Duodenal mucosa (tissue), 2 donors: ENCODE measurements around the gene TGM4.

Experiments
- H3K27ac ChIP-seq: one replicate; pipeline ENCODE4 v1.7.0; 2013; ENCODE audit warnings: low read depth, low read length
- H3K27me3 ChIP-seq, 2 donors: one replicate each; pipeline ENCODE4 v1.7.0; 2013; ENCODE audit warnings: low read length in 2 of 2, control low read depth in 1 of 2; ENCODE audit not compliant: insufficient read depth in 2 of 2, control insufficient read depth in 1 of 2
- H3K36me3 ChIP-seq, 2 donors: one replicate each; pipeline ENCODE4 v1.7.0; 2013; ENCODE audit warnings: low read length in 2 of 2, control low read depth in 1 of 2; ENCODE audit not compliant: insufficient read depth in 2 of 2, control insufficient read depth in 1 of 2
- H3K4me1 ChIP-seq, 2 donors: one replicate each; pipeline ENCODE4 v1.7.0; 2013; ENCODE audit warnings: low read length in 2 of 2, control low read depth in 1 of 2; ENCODE audit not compliant: insufficient read depth in 2 of 2, control insufficient read depth in 1 of 2
- H3K4me3 ChIP-seq, 2 donors: one replicate each; pipeline ENCODE4 v1.7.0; 2013; ENCODE audit warnings: low read length in 2 of 2, low read depth in 1 of 2
- H3K9ac ChIP-seq, 2 donors: one replicate each; pipeline ENCODE4 v1.7.0; 2013; ENCODE audit warnings: low read length in 2 of 2, low read depth in 1 of 2
- H3K9me3 ChIP-seq, 2 donors: one replicate each; pipeline ENCODE4 v1.7.0; 2013; ENCODE audit warnings: low read length in 2 of 2, control low read depth in 1 of 2; ENCODE audit not compliant: control insufficient read depth in 1 of 2

The TGM4 gene

DNA sequence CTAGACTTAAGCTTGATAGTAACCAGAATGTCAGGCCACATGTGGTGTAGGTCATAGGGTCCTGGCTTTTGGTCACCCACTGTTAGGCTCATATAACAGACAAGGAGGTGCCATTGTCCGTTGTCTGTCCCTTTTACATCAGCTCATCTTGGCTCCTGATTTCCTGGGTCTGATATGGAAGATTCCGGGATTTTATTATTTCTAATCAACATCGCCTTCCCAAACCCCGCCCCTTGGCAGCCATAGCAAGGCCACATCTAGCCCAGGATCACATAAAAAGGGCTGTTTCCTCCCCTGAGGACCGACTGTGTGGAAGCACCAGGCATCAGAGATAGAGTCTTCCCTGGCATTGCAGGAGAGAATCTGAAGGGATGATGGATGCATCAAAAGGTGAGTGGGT, at the start of gene TGM4:
Gene TGM4 (plus strand): TSS at position 301 of the 400 bp plus-strand sequence. CDS start 71 bp downstream, at position 372.
- Histone ChIP-seq H3K9me3 (no peaks in the 10 kb centered on the region), H3K27me3 (no peaks in the 10 kb centered on the region), H3K4me3 (no peak within 1 kb of the TSS), H3K36me3 (no peaks in the 10 kb centered on the region), H3K9ac (no peak within 1 kb of the TSS), H3K4me1 (no peaks in the 10 kb centered on the region), H3K27ac (no peak within 1 kb of the TSS)

DNA sequence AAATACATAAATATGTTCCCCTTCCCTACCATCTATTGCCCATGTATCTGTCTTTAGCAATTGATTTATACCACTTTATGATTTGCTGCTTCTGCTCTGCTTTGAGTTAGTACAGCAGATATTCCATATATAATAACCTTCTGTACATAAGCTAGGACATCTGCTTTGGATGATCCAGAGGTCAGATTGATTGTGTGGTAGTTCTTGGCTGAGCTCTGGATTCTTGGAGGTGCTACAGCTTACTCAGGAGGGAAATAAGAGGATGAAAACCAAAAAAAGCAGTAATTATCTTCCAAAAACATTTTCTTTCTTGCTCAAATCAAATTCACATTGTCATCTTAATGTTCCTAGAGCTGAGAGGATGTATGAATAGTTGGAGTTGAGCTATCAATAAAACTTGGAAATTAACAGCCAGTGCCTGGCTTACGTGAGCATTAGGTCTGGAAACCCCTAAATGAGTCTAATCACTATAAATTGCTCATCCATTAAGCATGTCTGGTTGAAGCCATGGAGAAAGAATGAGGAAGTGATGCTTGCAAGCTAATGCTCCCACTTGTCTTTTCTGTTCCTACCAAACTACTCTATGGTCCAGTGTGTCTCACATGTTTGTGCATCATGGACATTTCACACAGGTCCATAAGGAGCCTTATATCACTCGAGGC, 49.0 kb upstream of the TGM4 start:
- H3K9me3 ChIP-seq: no peaks in the 10 kb centered on the region
- H3K36me3 ChIP-seq: peaks cover 4 to 7% of the 10 kb centered on the region in 2 donors
- H3K4me3 ChIP-seq: no peak overlapping the region
- H3K4me1 ChIP-seq: no peaks in the 10 kb centered on the region
- no peaks in the 10 kb centered on the region for H3K27me3 ChIP-seq
- H3K9ac ChIP-seq: no peak overlapping the region
- H3K27ac ChIP-seq: no peak overlapping the region

DNA sequence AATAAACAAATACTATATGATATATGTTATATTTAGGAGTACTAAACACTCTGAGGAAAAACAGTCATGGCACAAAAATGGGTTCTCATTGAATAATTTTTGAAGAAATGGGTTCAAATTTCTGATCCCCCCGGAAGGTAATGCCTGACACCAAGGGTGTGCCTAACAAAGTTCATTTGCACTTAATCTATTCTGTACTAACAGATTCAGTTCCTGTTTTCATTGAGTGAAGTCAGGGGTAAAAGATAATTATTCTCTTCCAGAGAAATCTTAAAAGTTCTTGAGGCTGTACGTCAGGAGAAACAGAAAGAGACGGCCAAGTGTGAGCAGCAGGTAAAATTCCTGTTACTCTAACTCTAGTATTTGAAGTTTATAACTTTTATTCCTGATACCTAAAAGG, 47.2 kb upstream of the TGM4 start:
- Histone ChIP-seq H3K4me3 (no peak overlapping the region), H3K27ac (no peak overlapping the region), H3K4me1 (no peaks in the 10 kb centered on the region), H3K9ac (no peak overlapping the region), H3K27me3 (no peaks in the 10 kb centered on the region), H3K36me3 (peaks cover 4 to 7% of the 10 kb centered on the region in 2 donors), H3K9me3 (no peaks in the 10 kb centered on the region)

DNA sequence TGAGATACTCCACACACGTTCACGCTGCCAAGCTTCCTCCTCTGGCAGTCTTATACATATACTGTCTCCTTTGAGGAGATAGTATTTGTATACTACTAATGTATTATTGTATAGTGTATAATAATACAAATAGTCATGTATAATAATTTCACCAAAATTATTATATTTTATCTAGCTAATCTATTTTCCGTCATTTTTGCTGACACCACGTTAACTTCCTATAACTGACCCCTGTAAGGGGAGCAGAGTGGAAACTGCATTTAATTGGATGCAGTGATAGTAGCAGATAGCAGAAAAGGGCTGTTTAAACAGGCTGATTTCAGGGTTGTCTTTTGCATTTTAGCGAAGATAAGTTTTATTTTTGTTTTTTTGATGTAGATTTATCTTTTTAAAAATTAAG, 43.2 kb upstream of the TGM4 start:
- no peaks in the 10 kb centered on the region for H3K4me1 ChIP-seq
- no peak overlapping the region for H3K27ac ChIP-seq
- no peak overlapping the region for H3K9ac ChIP-seq

DNA sequence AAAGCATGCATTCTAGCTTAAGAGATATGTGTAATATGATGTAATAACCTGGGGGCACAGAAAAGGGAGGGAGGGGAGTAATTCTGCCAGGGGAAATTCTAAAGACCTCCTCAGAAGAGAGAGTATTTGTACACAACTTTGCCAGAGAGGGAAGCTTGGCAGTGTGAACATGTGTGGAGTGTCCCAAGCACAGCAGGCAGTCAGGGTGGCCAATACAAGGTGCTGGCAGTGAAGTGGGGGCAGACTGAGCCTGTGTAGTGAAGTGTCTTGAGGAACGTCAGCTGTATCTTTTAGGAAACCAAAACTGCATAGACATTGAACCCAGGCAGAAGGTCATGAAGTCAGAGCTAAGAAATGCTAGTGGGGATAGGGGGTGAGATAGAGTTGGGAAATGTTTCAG, 42.4 kb upstream of the TGM4 start:
- Histone ChIP-seq H3K27me3 (no peaks in the 10 kb centered on the region), H3K9ac (no peak overlapping the region), H3K36me3 (peaks cover 4 to 10% of the 10 kb centered on the region in 2 donors), H3K4me1 (no peaks in the 10 kb centered on the region), H3K9me3 (peaks cover 5 to 12% of the 10 kb centered on the region in 2 donors), H3K4me3 (no peak overlapping the region), H3K27ac (no peak overlapping the region)

More for the DNA sequence above, 43.2 kb upstream of the TGM4 start:
- peaks cover 4 to 7% of the 10 kb centered on the region in 2 donors for H3K36me3 ChIP-seq
- H3K4me3 ChIP-seq: no peak overlapping the region
- H3K9me3 ChIP-seq: peaks cover 0 to 5% of the 10 kb centered on the region in 2 donors
- no peaks in the 10 kb centered on the region for H3K27me3 ChIP-seq

DNA sequence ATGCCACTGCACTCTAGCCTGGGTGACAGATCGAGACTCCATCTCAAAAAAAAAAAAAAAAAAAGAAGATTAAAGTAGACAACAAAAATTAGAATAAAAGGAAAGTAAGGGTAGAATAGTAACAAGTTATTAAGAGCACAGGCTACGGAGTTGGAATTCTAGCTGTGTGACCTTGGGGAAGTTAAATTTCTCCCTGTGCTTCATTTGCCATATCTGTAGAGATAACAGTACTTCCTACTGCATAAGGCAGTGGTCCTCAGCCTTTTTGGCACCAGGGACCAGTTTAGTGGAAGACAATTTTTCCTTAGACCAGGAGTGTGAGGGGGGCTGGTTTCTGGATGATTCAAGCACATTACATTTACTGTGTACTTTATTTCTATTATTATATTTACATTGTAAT, 41.4 kb upstream of the TGM4 start:
- Histone ChIP-seq H3K9me3 (peaks cover 5 to 14% of the 10 kb centered on the region in 2 donors), H3K27me3 (no peaks in the 10 kb centered on the region), H3K4me1 (no peaks in the 10 kb centered on the region), H3K36me3 (peaks cover 4 to 10% of the 10 kb centered on the region in 2 donors), H3K27ac (no peak overlapping the region), H3K9ac (no peak overlapping the region), H3K4me3 (no peak overlapping the region)

DNA sequence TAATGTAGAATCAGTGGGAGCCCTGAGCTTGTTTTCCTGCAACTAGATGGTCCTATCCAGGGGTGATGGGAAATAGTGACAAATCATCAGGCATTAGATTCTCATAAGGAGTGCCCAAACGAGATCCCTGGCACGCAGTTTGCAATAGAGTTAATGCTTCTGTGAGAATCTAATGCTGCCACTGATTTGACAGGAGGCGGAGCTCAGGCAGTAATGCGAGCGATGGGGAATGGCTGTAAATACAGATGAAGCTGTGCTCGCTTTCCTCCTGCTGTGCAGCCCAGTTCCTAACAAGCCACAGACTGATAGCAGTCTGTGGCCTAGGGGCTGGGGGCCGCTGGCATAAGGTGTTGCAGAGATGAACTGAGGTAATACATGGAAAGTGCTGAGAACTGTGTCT, 41.0 kb upstream of the TGM4 start:
- H3K36me3 ChIP-seq: peaks cover 3 to 12% of the 10 kb centered on the region in 2 donors
- no peak overlapping the region for H3K4me3 ChIP-seq
- H3K27me3 ChIP-seq: no peaks in the 10 kb centered on the region
- peaks cover 5 to 14% of the 10 kb centered on the region in 2 donors for H3K9me3 ChIP-seq
- H3K27ac ChIP-seq: no peak overlapping the region
- no peaks in the 10 kb centered on the region for H3K4me1 ChIP-seq
- H3K9ac ChIP-seq: no peak overlapping the region

DNA sequence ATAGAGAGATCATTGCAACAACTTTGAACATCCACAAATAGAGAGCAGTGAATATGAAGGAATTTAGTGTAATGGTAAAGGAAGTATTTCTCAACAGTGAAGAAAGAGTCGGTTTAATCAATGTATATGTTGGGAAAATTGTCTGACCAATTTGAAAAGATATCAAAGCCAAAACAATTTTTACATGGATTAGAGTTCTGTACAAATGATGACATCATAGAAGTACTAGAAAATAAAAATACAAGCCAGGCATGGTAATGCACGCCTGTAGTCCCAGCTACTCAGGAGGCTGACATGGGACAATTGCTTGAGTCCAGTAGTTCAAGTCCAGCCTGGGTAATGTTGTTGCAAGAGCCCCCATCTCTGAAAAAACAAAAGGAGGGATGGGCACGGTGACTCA, 38.7 kb upstream of the TGM4 start:
- Histone ChIP-seq H3K9me3 (peaks cover 5 to 14% of the 10 kb centered on the region in 2 donors), H3K27ac (no peak overlapping the region), H3K27me3 (no peaks in the 10 kb centered on the region), H3K36me3 (peaks cover 3 to 5% of the 10 kb centered on the region in 2 donors), H3K4me1 (no peaks in the 10 kb centered on the region), H3K4me3 (no peak overlapping the region), H3K9ac (no peak overlapping the region)

DNA sequence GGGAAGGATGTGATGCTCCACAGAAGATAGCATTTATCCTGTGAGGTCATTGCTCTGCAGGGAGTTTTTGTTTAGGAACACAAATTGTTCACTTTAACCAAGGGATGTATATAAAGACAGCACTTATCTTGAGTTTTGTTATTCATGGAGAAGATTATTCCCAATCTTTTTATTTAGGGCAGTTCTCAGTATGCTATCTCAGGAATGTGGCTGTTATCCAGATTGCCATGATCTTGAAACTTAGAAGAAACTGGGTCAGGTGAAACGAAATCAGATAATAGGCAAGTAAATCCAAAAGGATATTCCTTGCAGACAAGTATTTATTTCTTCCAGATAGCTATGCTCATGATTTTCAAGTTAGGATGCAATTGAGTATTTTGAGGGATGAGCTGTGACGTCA, 32.0 kb upstream of the TGM4 start:
- H3K27ac ChIP-seq: no peak overlapping the region
- H3K9me3 ChIP-seq: no peaks in the 10 kb centered on the region
- no peak overlapping the region for H3K4me3 ChIP-seq
- peaks cover 3 to 10% of the 10 kb centered on the region in 2 donors for H3K36me3 ChIP-seq
- H3K27me3 ChIP-seq: no peaks in the 10 kb centered on the region
- no peaks in the 10 kb centered on the region for H3K4me1 ChIP-seq
- H3K9ac ChIP-seq: no peak overlapping the region

DNA sequence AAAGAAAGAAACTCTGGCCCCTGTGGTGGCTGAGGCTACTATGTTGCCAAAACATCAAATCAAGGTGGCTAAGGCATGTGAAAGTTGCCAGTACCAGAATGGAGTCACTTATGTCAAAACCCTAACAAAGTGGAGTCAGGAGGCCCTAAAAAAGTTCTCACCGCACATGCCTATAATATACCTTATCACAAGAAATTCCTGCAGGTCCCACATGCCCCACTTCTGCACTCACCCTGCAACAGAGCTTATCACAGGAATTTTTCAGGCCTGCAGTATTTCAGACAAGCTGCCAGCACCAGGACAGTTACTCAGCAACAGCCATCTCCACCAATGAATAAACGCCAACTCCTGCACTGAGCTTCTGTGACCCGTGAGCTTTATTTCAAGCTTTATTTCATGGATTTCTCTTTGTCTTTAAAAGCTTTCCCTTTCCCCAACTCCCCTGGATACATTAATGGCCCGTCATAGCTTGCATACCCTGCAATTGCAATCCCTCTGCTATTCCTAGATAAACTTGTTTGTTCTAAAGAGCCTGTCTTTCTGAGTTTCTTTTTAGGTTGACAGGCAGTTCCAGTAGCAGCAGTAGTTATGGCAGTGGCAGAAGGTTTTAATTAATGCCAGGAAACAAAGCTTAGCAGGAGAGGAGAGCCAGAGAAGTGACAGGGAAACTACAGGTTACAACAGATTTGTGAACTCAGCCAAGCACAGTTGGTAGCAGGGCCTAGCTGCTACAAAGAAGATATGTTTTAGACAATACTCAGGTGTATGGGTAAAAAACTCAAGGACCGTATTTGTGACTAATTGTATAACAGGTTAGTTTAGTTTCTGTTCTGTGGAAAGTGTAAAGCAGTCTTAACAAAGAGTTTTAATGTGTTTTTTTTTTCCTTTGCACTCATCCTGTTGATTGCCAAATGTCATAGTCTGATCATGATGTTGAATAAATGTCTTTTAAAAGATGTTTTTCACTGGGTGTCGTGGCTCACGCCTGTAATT, 28.6 kb upstream of the TGM4 start:
- Histone ChIP-seq H3K36me3 (peaks cover 0 to 8% of the 10 kb centered on the region in 2 donors), H3K4me3 (no peak overlapping the region), H3K9ac (no peak overlapping the region), H3K9me3 (no peaks in the 10 kb centered on the region), H3K27ac (no peak overlapping the region), H3K27me3 (no peaks in the 10 kb centered on the region), H3K4me1 (no peaks in the 10 kb centered on the region)
